K562 (cell line): Measurements from ENCODE around the gene GPD2. TPM values are rescaled to one million over a fixed set of nuclear protein-coding genes. Genes with fewer than 3 reads are reported as not detected.

ENCODE experiments used
- CEBPG ChIP-seq, 3 experiments: fragments of 200-800 bp in 1 of 3; sonication (Bioruptor generic) in 1 of 3; sonication (generic) in 1 of 3; formaldehyde crosslinking in 1 of 3; IDR thresholded peaks in 2 of 3; conservative IDR thresholded peaks in 1 of 3; 2 replicates each; pipeline versions ENCODE4 v1.6.1 to v1.8.0; 2016 to 2022; ENCODE audit warnings: missing compliant biosample characterization in 2 of 3, missing genetic modification characterization in 2 of 3, mild to moderate bottlenecking in 1 of 3, missing genetic modification reagents in 1 of 3
- CREB3L1 ChIP-seq: fragments of 450-650 bp; IDR thresholded peaks from 2 replicates; pipeline ENCODE4 v1.6.1; 2014; ENCODE audit warnings: low read depth, mild to moderate bottlenecking, moderate library complexity, borderline replicate concordance
- EHMT2 ChIP-seq: fragments of 450-650 bp; IDR thresholded peaks from 2 replicates; pipeline ENCODE4 v1.6.1; 2018; ENCODE audit warnings: antibody characterized with exemption
- EP400 ChIP-seq: fragments of 450-650 bp; IDR thresholded peaks from 2 replicates; pipeline ENCODE4 v1.6.1; 2017; ENCODE audit warnings: antibody characterized with exemption, mild to moderate bottlenecking, moderate library complexity
- HMGN3 ChIP-seq: IDR thresholded peaks from 2 replicates; pipeline ENCODE4 v1.6.1; 2011; ENCODE audit warnings: borderline replicate concordance, low read depth, mild to moderate bottlenecking, mixed read lengths, low read length; ENCODE audit not compliant: insufficient read length; ENCODE audit errors: extremely low read depth
- ILK ChIP-seq: fragments of 450-650 bp; IDR thresholded peaks from 2 replicates; pipeline ENCODE4 v1.6.1; 2016; ENCODE audit warnings: missing genetic modification characterization, low read depth, mild to moderate bottlenecking, missing compliant biosample characterization, moderate library complexity, borderline replicate concordance
- KAT7 ChIP-seq: sonication (generic); formaldehyde crosslinking; IDR thresholded peaks from 2 replicates; pipeline ENCODE4 v1.8.0; 2022; ENCODE audit warnings: missing genetic modification reagents, mild to moderate bottlenecking, borderline replicate concordance
- PRPF4 ChIP-seq: fragments of 200-400 bp; formaldehyde crosslinking; IDR thresholded peaks from one replicate; pipeline ENCODE4 v1.6.1; 2017; ENCODE audit warnings: low read length, low read depth, mild to moderate bottlenecking; ENCODE audit not compliant: insufficient read depth, poor library complexity, severe bottlenecking
- RBM25 ChIP-seq: fragments of 200-400 bp; formaldehyde crosslinking; IDR thresholded peaks from 2 replicates; pipeline ENCODE4 v1.6.1; 2018; ENCODE audit warnings: low read length, low read depth, moderate library complexity; ENCODE audit not compliant: severe bottlenecking
- SMAD1 ChIP-seq: fragments of 150-350 bp; IDR thresholded peaks from 2 replicates; pipeline ENCODE4 v1.6.1; 2014; ENCODE audit warnings: low read length, low read depth; ENCODE audit not compliant: partially characterized antibody
- SRSF3 ChIP-seq: fragments of 200-400 bp; formaldehyde crosslinking; IDR thresholded peaks from 2 replicates; pipeline ENCODE4 v1.6.1; 2016; ENCODE audit warnings: mild to moderate bottlenecking, low read length, moderate library complexity; ENCODE audit not compliant: insufficient read depth
- STAG1 ChIP-seq: sonication (generic); formaldehyde crosslinking; IDR thresholded peaks from 2 replicates; pipeline ENCODE4 v1.5.0; 2020; ENCODE audit warnings: missing genetic modification reagents, borderline replicate concordance
- U2AF1 ChIP-seq: fragments of 200-400 bp; formaldehyde crosslinking; optimal IDR thresholded peaks from 2 replicates; pipeline ENCODE3; 2017; ENCODE audit warnings: mild to moderate bottlenecking, low read depth, low read length, moderate library complexity
- ZHX1 ChIP-seq: fragments of 150-350 bp; conservative IDR thresholded peaks from 2 replicates; pipeline ENCODE4 v1.6.1; 2014; ENCODE audit warnings: low read length
- ZNF121 ChIP-seq: sonication (generic); formaldehyde crosslinking; conservative IDR thresholded peaks from 2 replicates; pipeline ENCODE4 v1.8.0; 2022; ENCODE audit warnings: missing genetic modification reagents
- ZNF518B ChIP-seq: fragments of 250-450 bp; sonication (Bioruptor Pico); IDR thresholded peaks from 2 replicates; pipeline ENCODE4 v1.5.0; 2021; ENCODE audit warnings: mild to moderate bottlenecking, moderate library complexity
- ZNF717 ChIP-seq: fragments of 250-450 bp; sonication (Bioruptor Pico); IDR thresholded peaks from 2 replicates; pipeline ENCODE4 v1.5.0; 2021
- polyA plus RNA-seq, 8 experiments: library from polyadenylated mRNA; depleted of rRNA in 4 of 8; stranded (reverse) in 5 of 8; unstranded in 3 of 8; fragments of >200 nt; fragmentation: Nextera tagmentation in 2 of 8; fragmentation: Illumina TruSeq in 1 of 8; extraction: Ambion mirVana in 2 of 8; extraction: Trizol in 1 of 8; gene quantifications; 2 replicates each; pipeline versions ENCODE4 v1.2.1 to v1.2.3, GENCODE V29; 2011 to 2014; ENCODE audit warnings: inconsistent platforms in 1 of 8, missing spikeins in 1 of 8
- total RNA-seq, 7 experiments: library from RNA; depleted of rRNA in 6 of 7; stranded (reverse); fragments of >200 nt in 6 of 7; fragmentation: Illumina TruSeq in 2 of 7; extraction: Trizol in 2 of 7; gene quantifications; 2 replicates each; pipeline versions ENCODE4 v1.2.1 to v1.2.3, GENCODE V29; 2011 to 2021; ENCODE audit warnings: low replicate concordance in 1 of 7

Gene GPD2
- total and polyA plus RNA-seq, 9 of the 15 experiments (the other 6 are each of a cell fraction or from before 2014, with no cell fraction given), result 5.2 to 39.2 (median 19.0) TPM

GRCh38 chr2:156400706-156401678 lies 35.2 kb upstream of the GPD2 start (continued):
- TF ChIP-seq EHMT2 (no peak), SMAD1 (no peak), ZNF717 (CRISPR knock-in tag) (no peak), SRSF3 (no peak), KAT7 (CRISPR knock-in tag) (peak; percentile 82; the same call in 1 of the 2 replicates), HMGN3 (no peak), CEBPG (CRISPR knock-in tag; IDR thresholded peaks at IDR 0.05) (peak; percentile 72), CEBPG (tag; conservative IDR thresholded peaks at IDR 0.05 in 1 of 2, IDR thresholded peaks at IDR 0.05 in 1 of 2) (peak; percentile 97 to 100), U2AF1 (peak; percentile 95), ZNF518B (CRISPR knock-in tag) (no peak), PRPF4 (peak; percentile 29), RBM25 (no peak), CREB3L1 (no peak; the same call in 1 of the 2 replicates), ILK (tag) (0 out of 2 replicates have a peak, but pooled peaks have one; percentile 56), EP400 (no peak; the same call in 1 of the 2 replicates), ZNF121 (CRISPR knock-in tag) (no peak), ZHX1 (peak; percentile 13; the same call in 1 of the 2 replicates), STAG1 (CRISPR knock-in tag) (no peak)
